K562 (cell line): ENCODE data around the gene SLC20A1. TPM values are rescaled to one million over a fixed set of nuclear protein-coding genes. Genes with fewer than 3 reads are reported as not detected.

Experiments used
- ARHGAP35 ChIP-seq: fragments of 450-650 bp; IDR thresholded peaks from 2 replicates; pipeline ENCODE4 v1.6.1; 2018; ENCODE audit not compliant: partially characterized antibody
- CCNT2 ChIP-seq: IDR thresholded peaks from 2 replicates; pipeline ENCODE4 v1.6.1; 2011; ENCODE audit warnings: borderline replicate concordance, low read depth, mild to moderate bottlenecking, moderate library complexity, mixed read lengths, low read length; ENCODE audit not compliant: insufficient read length; ENCODE audit errors: extremely low read depth
- ELF1 ChIP-seq: fragments of 200-800 bp; sonication (Bioruptor generic); IDR thresholded peaks from 2 replicates; pipeline ENCODE4 v1.6.1; 2016; ENCODE audit warnings: missing genetic modification characterization, missing compliant biosample characterization
- FOS ChIP-seq: IDR thresholded peaks from 3 replicates; pipeline ENCODE4 v1.6.1; 2011; ENCODE audit not compliant: insufficient read length; ENCODE audit errors: extremely low read depth
- HDAC3 ChIP-seq: fragments of 450-650 bp; IDR thresholded peaks from 2 replicates; pipeline ENCODE4 v1.6.1; 2018; ENCODE audit warnings: borderline replicate concordance, mild to moderate bottlenecking, moderate library complexity; ENCODE audit not compliant: partially characterized antibody
- LEF1 ChIP-seq: fragments of 450-650 bp; IDR thresholded peaks from 2 replicates; pipeline ENCODE4 v1.6.1; 2016; ENCODE audit warnings: mild to moderate bottlenecking
- MTA3 ChIP-seq: fragments of 450-650 bp; formaldehyde crosslinking; IDR thresholded peaks from 2 replicates; pipeline ENCODE4 v1.6.1; 2017; ENCODE audit warnings: mild to moderate bottlenecking, borderline replicate concordance
- NCOR1 ChIP-seq: fragments of 450-650 bp; IDR thresholded peaks from 2 replicates; pipeline ENCODE4 v1.6.1; 2016; ENCODE audit warnings: mild to moderate bottlenecking, moderate library complexity
- PHF21A ChIP-seq: fragments of 450-650 bp; IDR thresholded peaks from 2 replicates; pipeline ENCODE4 v1.6.1; 2017; ENCODE audit warnings: low read depth, borderline replicate concordance
- SMAD1 ChIP-seq: fragments of 150-350 bp; IDR thresholded peaks from 2 replicates; pipeline ENCODE4 v1.6.1; 2014; ENCODE audit warnings: low read length, low read depth; ENCODE audit not compliant: partially characterized antibody
- SMARCC2 ChIP-seq: fragments of 450-650 bp; IDR thresholded peaks from 2 replicates; pipeline ENCODE4 v1.6.1; 2017; ENCODE audit warnings: antibody characterized with exemption, moderate library complexity, mild to moderate bottlenecking, low read depth
- SP2 ChIP-seq: IDR thresholded peaks from 2 replicates; pipeline ENCODE4 v1.6.1; 2011; ENCODE audit warnings: mild to moderate bottlenecking, low read depth, low read length, moderate library complexity; ENCODE audit not compliant: poor library complexity, severe bottlenecking; ENCODE audit errors: extremely low read depth
- SRF ChIP-seq, 2 experiments: fragments of 250-450, 450-650 bp in 1 of 2; sonication (Bioruptor Pico) in 1 of 2; sonication (generic) in 1 of 2; formaldehyde crosslinking; IDR thresholded peaks; 2 replicates each; pipeline versions ENCODE4 v1.5.0 to v1.5.1; 2020 to 2022; ENCODE audit warnings: mild to moderate bottlenecking in 1 of 2, missing genetic modification reagents in 1 of 2
- THRAP3 ChIP-seq: fragments of 450-650 bp; IDR thresholded peaks from 2 replicates; pipeline ENCODE4 v1.6.1; 2016; ENCODE audit warnings: mild to moderate bottlenecking, inconsistent platforms, borderline replicate concordance
- ZNF124 ChIP-seq: sonication (generic); formaldehyde crosslinking; IDR thresholded peaks from 2 replicates; pipeline ENCODE4 v1.8.1; 2022; ENCODE audit warnings: missing genetic modification reagents
- ZNF134 ChIP-seq: fragments of 250-450 bp; sonication (Bioruptor Pico); conservative IDR thresholded peaks from 2 replicates; pipeline ENCODE4 v1.4.0; 2020
- ZNF175 ChIP-seq: fragments of 200-800 bp; sonication (Bioruptor generic); IDR thresholded peaks from 2 replicates; pipeline ENCODE4 v1.6.1; 2016; ENCODE audit warnings: low read depth, mild to moderate bottlenecking, missing genetic modification characterization, missing compliant biosample characterization
- polyA plus RNA-seq, 8 experiments: library from polyadenylated mRNA; depleted of rRNA in 4 of 8; stranded (reverse) in 5 of 8; unstranded in 3 of 8; fragments of >200 nt; fragmentation: Nextera tagmentation in 2 of 8; fragmentation: Illumina TruSeq in 1 of 8; extraction: Ambion mirVana in 2 of 8; extraction: Trizol in 1 of 8; gene quantifications; 2 replicates each; pipeline versions ENCODE4 v1.2.1 to v1.2.3, GENCODE V29; 2011 to 2014; ENCODE audit warnings: inconsistent platforms in 1 of 8, missing spikeins in 1 of 8
- total RNA-seq, 7 experiments: library from RNA; depleted of rRNA in 6 of 7; stranded (reverse); fragments of >200 nt in 6 of 7; fragmentation: Illumina TruSeq in 2 of 7; extraction: Trizol in 2 of 7; gene quantifications; 2 replicates each; pipeline versions ENCODE4 v1.2.1 to v1.2.3, GENCODE V29; 2011 to 2021; ENCODE audit warnings: low replicate concordance in 1 of 7
- TF ChIP-seq, protein P1 (sequence below): fragments of 200-800 bp; sonication (Bioruptor generic); IDR thresholded peaks from 2 replicates; pipeline ENCODE4 v1.6.1; 2016; ENCODE audit warnings: missing genetic modification characterization, missing compliant biosample characterization
- TF ChIP-seq, protein P2 (sequence below): IDR thresholded peaks from 3 replicates; pipeline ENCODE4 v1.6.1; 2011; ENCODE audit warnings: borderline replicate concordance, mild to moderate bottlenecking; ENCODE audit not compliant: insufficient read length, insufficient read depth

The SLC20A1 gene
- total and polyA plus RNA-seq, 9 of the 15 experiments (the other 6 are each of a cell fraction or from before 2014, with no cell fraction given) = 53.8 to 150 (median 74.7) TPM

DNA sequence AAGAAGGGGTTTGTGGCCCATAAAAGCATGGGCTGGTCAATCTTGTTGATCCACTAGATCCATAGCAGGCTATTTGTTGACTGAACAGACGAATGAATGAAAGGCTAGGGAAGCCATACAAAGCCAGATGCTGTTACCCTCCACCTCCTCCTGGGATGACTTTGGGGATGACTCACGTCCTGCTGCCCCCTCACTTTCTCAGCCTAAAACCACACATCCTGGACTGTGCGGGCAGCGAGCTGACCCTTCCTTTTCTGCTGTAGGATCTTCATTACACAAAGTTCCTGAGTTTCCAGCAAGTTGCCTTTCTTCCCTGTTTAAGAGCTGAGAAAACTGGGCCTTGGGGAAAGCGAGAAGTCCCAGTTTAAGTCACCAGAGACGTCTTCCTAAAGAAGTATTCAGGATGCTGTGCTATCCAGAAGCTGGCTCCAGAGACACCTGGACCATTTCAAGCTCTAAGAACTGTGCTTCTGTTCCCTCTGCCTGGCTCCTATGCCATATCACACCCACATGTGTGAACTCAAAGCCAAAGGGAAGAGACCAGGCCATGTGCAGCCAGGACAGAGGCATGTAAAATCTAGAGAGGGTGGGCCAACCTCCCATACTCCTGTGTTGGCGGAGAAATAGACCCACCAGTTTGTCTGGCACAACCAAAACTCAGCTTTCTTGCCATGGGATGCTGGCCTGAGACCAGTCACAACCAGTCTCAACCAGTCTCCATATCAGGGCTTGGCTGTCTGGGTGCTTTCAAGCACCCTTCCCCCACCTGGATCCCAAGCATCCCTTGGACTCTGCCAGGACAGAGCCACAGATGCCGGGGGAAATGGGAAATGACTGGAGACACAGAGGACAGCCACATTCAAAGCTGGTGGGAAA lies 4.7 kb upstream of the SLC20A1 start (continued):
- TF ChIP-seq, protein P1, sequence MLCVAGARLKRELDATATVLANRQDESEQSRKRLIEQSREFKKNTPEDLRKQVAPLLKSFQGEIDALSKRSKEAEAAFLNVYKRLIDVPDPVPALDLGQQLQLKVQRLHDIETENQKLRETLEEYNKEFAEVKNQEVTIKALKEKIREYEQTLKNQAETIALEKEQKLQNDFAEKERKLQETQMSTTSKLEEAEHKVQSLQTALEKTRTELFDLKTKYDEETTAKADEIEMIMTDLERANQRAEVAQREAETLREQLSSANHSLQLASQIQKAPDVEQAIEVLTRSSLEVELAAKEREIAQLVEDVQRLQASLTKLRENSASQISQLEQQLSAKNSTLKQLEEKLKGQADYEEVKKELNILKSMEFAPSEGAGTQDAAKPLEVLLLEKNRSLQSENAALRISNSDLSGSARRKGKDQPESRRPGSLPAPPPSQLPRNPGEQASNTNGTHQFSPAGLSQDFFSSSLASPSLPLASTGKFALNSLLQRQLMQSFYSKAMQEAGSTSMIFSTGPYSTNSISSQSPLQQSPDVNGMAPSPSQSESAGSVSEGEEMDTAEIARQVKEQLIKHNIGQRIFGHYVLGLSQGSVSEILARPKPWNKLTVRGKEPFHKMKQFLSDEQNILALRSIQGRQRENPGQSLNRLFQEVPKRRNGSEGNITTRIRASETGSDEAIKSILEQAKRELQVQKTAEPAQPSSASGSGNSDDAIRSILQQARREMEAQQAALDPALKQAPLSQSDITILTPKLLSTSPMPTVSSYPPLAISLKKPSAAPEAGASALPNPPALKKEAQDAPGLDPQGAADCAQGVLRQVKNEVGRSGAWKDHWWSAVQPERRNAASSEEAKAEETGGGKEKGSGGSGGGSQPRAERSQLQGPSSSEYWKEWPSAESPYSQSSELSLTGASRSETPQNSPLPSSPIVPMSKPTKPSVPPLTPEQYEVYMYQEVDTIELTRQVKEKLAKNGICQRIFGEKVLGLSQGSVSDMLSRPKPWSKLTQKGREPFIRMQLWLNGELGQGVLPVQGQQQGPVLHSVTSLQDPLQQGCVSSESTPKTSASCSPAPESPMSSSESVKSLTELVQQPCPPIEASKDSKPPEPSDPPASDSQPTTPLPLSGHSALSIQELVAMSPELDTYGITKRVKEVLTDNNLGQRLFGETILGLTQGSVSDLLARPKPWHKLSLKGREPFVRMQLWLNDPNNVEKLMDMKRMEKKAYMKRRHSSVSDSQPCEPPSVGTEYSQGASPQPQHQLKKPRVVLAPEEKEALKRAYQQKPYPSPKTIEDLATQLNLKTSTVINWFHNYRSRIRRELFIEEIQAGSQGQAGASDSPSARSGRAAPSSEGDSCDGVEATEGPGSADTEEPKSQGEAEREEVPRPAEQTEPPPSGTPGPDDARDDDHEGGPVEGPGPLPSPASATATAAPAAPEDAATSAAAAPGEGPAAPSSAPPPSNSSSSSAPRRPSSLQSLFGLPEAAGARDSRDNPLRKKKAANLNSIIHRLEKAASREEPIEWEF (CRISPR knock-in tag) = 0 out of 2 replicates have a peak, but pooled peaks have one; percentile 31
- no peak for TF ChIP-seq MTA3
- TF ChIP-seq SRF (CRISPR knock-in tag; IDR thresholded peaks at IDR 0.05) = 0 out of 4 replicates have a peak, but pooled peaks of 1 of the 2 experiments have one; percentile 51
- no peak for TF ChIP-seq HDAC3
- no peak for TF ChIP-seq SMAD1
- TF ChIP-seq, protein P2, sequence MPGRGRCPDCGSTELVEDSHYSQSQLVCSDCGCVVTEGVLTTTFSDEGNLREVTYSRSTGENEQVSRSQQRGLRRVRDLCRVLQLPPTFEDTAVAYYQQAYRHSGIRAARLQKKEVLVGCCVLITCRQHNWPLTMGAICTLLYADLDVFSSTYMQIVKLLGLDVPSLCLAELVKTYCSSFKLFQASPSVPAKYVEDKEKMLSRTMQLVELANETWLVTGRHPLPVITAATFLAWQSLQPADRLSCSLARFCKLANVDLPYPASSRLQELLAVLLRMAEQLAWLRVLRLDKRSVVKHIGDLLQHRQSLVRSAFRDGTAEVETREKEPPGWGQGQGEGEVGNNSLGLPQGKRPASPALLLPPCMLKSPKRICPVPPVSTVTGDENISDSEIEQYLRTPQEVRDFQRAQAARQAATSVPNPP = no peak
- peak; percentile 44 for TF ChIP-seq FOS
- TF ChIP-seq ELF1 (tag) = no peak
- 0 out of 2 replicates have a peak, but pooled peaks have one; percentile 48 for TF ChIP-seq SMARCC2
- TF ChIP-seq ZNF175 = peak; percentile 78; the same call in 1 of the 2 replicates
- TF ChIP-seq SP2 = no peak
- no peak for TF ChIP-seq ZNF124 (CRISPR knock-in tag)
- no peak for TF ChIP-seq ZNF134
- TF ChIP-seq PHF21A = no peak
- 0 out of 2 replicates have a peak, but pooled peaks have one; percentile 8 for TF ChIP-seq LEF1
- TF ChIP-seq NCOR1 = no peak
- no peak for TF ChIP-seq CCNT2
- no peak for TF ChIP-seq THRAP3
- no peak for TF ChIP-seq ARHGAP35
